ENCODE data around the gene EFHD2. TPM values are rescaled to one million over a fixed set of nuclear protein-coding genes. Genes with fewer than 3 reads are reported as not detected.

Gene EFHD2
- total RNA-seq, 4 donors from 2014 or later, result 38.9 to 55.7 (median 43.5) TPM

GRCh38 chr1:15393475-15394257 lies 16.0 kb upstream of the EFHD2 start:
- DNase-seq (ENCODE audit: low spot score in 2 of 2), result no peak
- TF ChIP-seq CTCF (IDR thresholded peaks at IDR 0.05) (no peak), POLR2A (IDR thresholded peaks at IDR 0.05) (no peak)
- no peak overlapping the region for H3K4me3 ChIP-seq (ENCODE audit: low read depth, poor library complexity, severe bottlenecking)
- WGBS, 2 donors, result 81 to 82% methylated on average over 9 of the region's 9 CpGs
- intact Hi-C loops (cut with DNase I; ENCODE audit: low total_unique reads), result no loop called here

- H3K4me3 ChIP-seq (ENCODE audit: low read depth, poor library complexity, severe bottlenecking), result no peak overlapping the region
- intact Hi-C loops (cut with DNase I; ENCODE audit: low total_unique reads), result no loop called here
- DNase-seq (ENCODE audit: low spot score in 2 of 2), result no peak
- 66 to 76% methylated on average over 3 of the region's 3 CpGs for WGBS, 2 donors
- TF ChIP-seq POLR2A (IDR thresholded peaks at IDR 0.05) (no peak), CTCF (IDR thresholded peaks at IDR 0.05) (no peak)
Measured at GRCh38 chr1:15394258-15394690, 15.4 kb upstream of the EFHD2 start.

GRCh38 chr1:15397236-15397635 lies 12.5 kb upstream of the EFHD2 start:
- 86 to 90% methylated on average over 2 of the region's 2 CpGs for WGBS, 2 donors
- intact Hi-C loops (cut with DNase I; ENCODE audit: low total_unique reads), result no loop called here
- H3K4me3 ChIP-seq (ENCODE audit: low read depth, poor library complexity, severe bottlenecking), result no peak overlapping the region
- TF ChIP-seq POLR2A (IDR thresholded peaks at IDR 0.05) (no peak), CTCF (IDR thresholded peaks at IDR 0.05) (no peak)
- no peak for DNase-seq (ENCODE audit: low spot score in 2 of 2)

- 96 to 100% methylated on average over 2 of the region's 2 CpGs for WGBS, 2 donors
- intact Hi-C loops (cut with DNase I; ENCODE audit: low total_unique reads), result no loop called here
- no peak overlapping the region for H3K4me3 ChIP-seq (ENCODE audit: low read depth, poor library complexity, severe bottlenecking)
Measured at GRCh38 chr1:15399710-15400109, 10.0 kb upstream of the EFHD2 start.

GRCh38 chr1:15400627-15401026 lies 9.1 kb upstream of the EFHD2 start:
- peak in 1 of 2 donors; percentile 63 for DNase-seq (ENCODE audit: low spot score in 2 of 2)
- WGBS, 2 donors, result 48 to 61% methylated on average over 3 of the region's 3 CpGs
- intact Hi-C loops (cut with DNase I; ENCODE audit: low total_unique reads), result no loop called here
- no peak overlapping the region for H3K4me3 ChIP-seq (ENCODE audit: low read depth, poor library complexity, severe bottlenecking)
- TF ChIP-seq CTCF (IDR thresholded peaks at IDR 0.05), result no peak
- TF ChIP-seq POLR2A (IDR thresholded peaks at IDR 0.05), result no peak

More at GRCh38 chr1:15399710-15400109, 10.0 kb upstream of the EFHD2 start:
- no peak for TF ChIP-seq CTCF (IDR thresholded peaks at IDR 0.05)
- TF ChIP-seq POLR2A (IDR thresholded peaks at IDR 0.05), result no peak
- no peak for DNase-seq (ENCODE audit: low spot score in 2 of 2)
